ENCODE measurements around the gene AKAP13.
"Not testable (repeated sequence)": the region's sequence is repeated elsewhere in the genome, so short reads cannot be mapped to it uniquely, and the experiment has no call there.

AKAP13 gene

GRCh38 chr15:85487796-85488195 is 107.4 kb downstream of the AKAP13 start:
- not testable (repeated sequence) for DNase-seq

GRCh38 chr15:85488997-85489396 is 108.6 kb downstream of the AKAP13 start:
- no peak for DNase-seq

GRCh38 chr15:85489773-85490493 is 109.5 kb downstream of the AKAP13 start:
- no peak for DNase-seq

- no peak for DNase-seq
Observed at GRCh38 chr15:85490856-85491255, 110.5 kb downstream of the AKAP13 start.

- no peak for DNase-seq
Observed at GRCh38 chr15:85491691-85492090, 111.3 kb downstream of the AKAP13 start.

- no peak for DNase-seq
Observed at GRCh38 chr15:85492406-85492805, 112.0 kb downstream of the AKAP13 start.

- DNase-seq = no peak
Observed at GRCh38 chr15:85493260-85493659, 112.9 kb downstream of the AKAP13 start.

GRCh38 chr15:85494048-85494777 is 113.8 kb downstream of the AKAP13 start:
- no peak for DNase-seq

- DNase-seq = no peak
Observed at GRCh38 chr15:85495096-85495495, 114.7 kb downstream of the AKAP13 start.

- DNase-seq = no peak
Observed at GRCh38 chr15:85495544-85495943, 115.1 kb downstream of the AKAP13 start.

- no peak for DNase-seq
Observed at GRCh38 chr15:85496151-85496550, 115.7 kb downstream of the AKAP13 start.

- no peak for DNase-seq
Observed at GRCh38 chr15:85496551-85497171, 116.3 kb downstream of the AKAP13 start.

GRCh38 chr15:85497172-85497569 is 116.8 kb downstream of the AKAP13 start:
- DNase-seq = no peak

- no peak for DNase-seq
Observed at GRCh38 chr15:85498471-85498870, 118.1 kb downstream of the AKAP13 start.

- no peak for DNase-seq
Observed at GRCh38 chr15:85499371-85499887, 119.0 kb downstream of the AKAP13 start.

GRCh38 chr15:85500060-85500708 is 119.8 kb downstream of the AKAP13 start:
- no peak for DNase-seq

GRCh38 chr15:85500729-85501128 is 120.3 kb downstream of the AKAP13 start:
- no peak for DNase-seq

- DNase-seq = no peak
Observed at GRCh38 chr15:85501574-85501973, 121.2 kb downstream of the AKAP13 start.

- no peak for DNase-seq
Observed at GRCh38 chr15:85503151-85503799, 122.9 kb downstream of the AKAP13 start.

- DNase-seq = no peak
Observed at GRCh38 chr15:85504749-85505676, 124.6 kb downstream of the AKAP13 start.

- no peak for DNase-seq
Observed at GRCh38 chr15:85507114-85507513, 126.7 kb downstream of the AKAP13 start.

GRCh38 chr15:85509973-85510372 is 129.6 kb downstream of the AKAP13 start:
- DNase-seq = no peak

Data from NCI-H2107 (cell line).